Testis (tissue), 3 donors: ENCODE measurements around the gene LMO4. TPM values are rescaled to one million over a fixed set of nuclear protein-coding genes. Genes with fewer than 3 reads are reported as not detected.

Source experiments
- DNase-seq: peaks from one replicate; pipeline ENCODE4 v3.0.0-alpha.2; 2019
- H3K27ac ChIP-seq, 2 donors: fragments of 200-600 bp; sonication (generic); one replicate each; pipeline ENCODE4 v1.5.1; 2019
- H3K27me3 ChIP-seq: fragments of 200-600 bp; sonication (generic); one replicate; pipeline ENCODE4 v1.5.1; 2019
- H3K36me3 ChIP-seq: fragments of 200-600 bp; sonication (generic); one replicate; pipeline ENCODE4 v1.5.1; 2017; ENCODE audit warnings: low read depth; ENCODE audit errors: missing control alignments
- H3K4me1 ChIP-seq: fragments of 200-600 bp; sonication (generic); one replicate; pipeline ENCODE4 v1.5.1; 2019
- H3K4me3 ChIP-seq, 2 donors: fragments of 200-600 bp; sonication (generic); one replicate each; pipeline ENCODE4 v1.5.1; 2017 to 2019
- H3K9me3 ChIP-seq: fragments of 200-600 bp; sonication (generic); one replicate; pipeline ENCODE4 v1.5.1; 2017
- CTCF ChIP-seq, 3 experiments: fragments of 450-650 bp in 2 of 3; fragments of 200-600 bp in 1 of 3; sonication (generic) in 1 of 3; IDR thresholded peaks; one replicate each; pipeline ENCODE4 v1.5.1; 2016 to 2019; ENCODE audit warnings: antibody characterized with exemption in 3 of 3, mild to moderate bottlenecking in 2 of 3, moderate library complexity in 1 of 3
- POLR2A ChIP-seq: fragments of 450-650 bp; IDR thresholded peaks from one replicate; pipeline ENCODE4 v1.6.1; 2017; ENCODE audit warnings: antibody characterized with exemption, mild to moderate bottlenecking, moderate library complexity
- WGBS, 2 donors: methylation state at CpG; one replicate each; pipeline ENCODE4 v1.1.5; 2018; 5-methylcytosine and 5-hydroxymethylcytosine counted together
- intact Hi-C: fragments of 100-400 bp; cut with DNase I; formaldehyde crosslinking; loops from one replicate; pipeline ENCODE4 v1.15.1; 2023; ENCODE audit warnings: low total_unique reads
- polyA plus RNA-seq: library from polyadenylated mRNA; stranded (reverse); fragments of 350-450 nt; fragmentation: Illumina TruSeq; extraction: RNeasy Lipid Tissue Mini Kit (QIAGEN cat#74804); gene quantifications from one replicate; pipeline ENCODE4 v1.2.3, GENCODE V29; 2014; ENCODE audit warnings: low read depth, low replicate concordance; ENCODE audit not compliant: insufficient read depth
- total RNA-seq, 2 donors: library from RNA; depleted of rRNA; stranded (reverse); fragments of >200 nt; gene quantifications; one replicate each; pipeline ENCODE4 v1.2.3, GENCODE V29; 2016

LMO4 gene
- total and polyA plus RNA-seq, 3 donors from 2014 or later: 38.3 to 76.6 (median 65.6) TPM

DNA sequence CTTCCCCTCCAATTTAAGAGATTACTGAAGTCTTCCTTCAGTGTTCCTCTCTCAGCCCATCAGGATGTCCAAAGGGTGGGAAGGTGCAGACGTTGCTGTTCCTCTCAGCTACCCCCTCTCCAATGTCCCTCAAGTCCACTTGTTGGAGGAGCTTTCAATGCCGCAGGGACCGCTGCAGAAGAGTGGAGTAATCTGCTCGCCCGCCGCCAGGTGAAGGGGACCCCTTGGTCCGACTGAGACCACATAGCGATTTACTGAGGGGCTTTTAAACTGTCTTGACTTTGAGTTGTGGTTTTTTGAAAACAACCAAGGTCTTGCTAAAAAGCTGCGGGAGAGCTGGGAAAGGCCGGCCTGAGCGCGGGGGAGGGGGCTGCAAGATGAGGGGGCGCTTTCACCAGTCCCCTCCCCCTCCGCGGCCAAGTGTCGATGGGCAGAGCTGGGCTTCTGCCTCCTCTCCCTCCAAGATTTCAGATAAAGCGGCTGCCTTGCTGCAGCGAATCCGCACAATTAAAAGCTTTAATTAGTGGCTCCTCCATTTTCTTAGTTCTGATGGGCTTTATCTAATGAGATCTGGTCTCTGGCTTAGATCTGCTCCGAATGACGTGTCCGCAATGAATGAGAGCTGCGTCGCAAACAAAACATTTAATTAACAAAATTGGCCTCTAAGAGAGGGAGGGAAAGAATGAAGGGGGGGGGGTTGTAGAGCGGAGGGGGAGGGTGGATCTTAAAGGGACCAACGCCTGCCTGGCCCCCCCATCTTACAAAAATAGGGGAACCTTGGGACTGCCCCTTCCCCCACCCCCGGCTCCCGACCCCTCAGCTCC, 5.9 kb downstream of the LMO4 start:
- intact Hi-C loops: no loop called here
- no peak for TF ChIP-seq CTCF (IDR thresholded peaks at IDR 0.05)
- TF ChIP-seq POLR2A: no peak
- Histone ChIP-seq H3K36me3 (no peaks in the 10 kb centered on the region), H3K27ac (peak overlapping the region; percentile 69 to 83), H3K9me3 (no peaks in the 10 kb centered on the region), H3K4me3 (peak overlapping the region; percentile 69 to 78), H3K4me1 (peaks cover 17% of the 10 kb centered on the region), H3K27me3 (no peaks in the 10 kb centered on the region)
- DNase-seq: peak; percentile 43
- 5 to 7% methylated on average over 28 of the region's 28 CpGs for WGBS, 2 donors

- Histone ChIP-seq H3K4me1 (peaks cover 17% of the 10 kb centered on the region), H3K27me3 (no peaks in the 10 kb centered on the region), H3K36me3 (no peaks in the 10 kb centered on the region), H3K9me3 (no peaks in the 10 kb centered on the region), H3K4me3 (peak overlapping the region; percentile 69 to 78), H3K27ac (peak overlapping the region; percentile 69 to 83)
- 0 to 1% methylated on average over 11 to 53 of the region's 60 CpGs for WGBS, 2 donors
- TF ChIP-seq CTCF (IDR thresholded peaks at IDR 0.05) (peak; percentile 17 to 42 (median 25)), POLR2A (no peak)
- intact Hi-C loops: no loop called here
- peak; percentile 64 for DNase-seq
Measured at GRCh38 chr1:87335175-87335884, 6.7 kb downstream of the LMO4 start.

GRCh38 chr1:87336623-87337067, 8.0 kb downstream of the LMO4 start:
- Histone ChIP-seq H3K4me3 (no peak overlapping the region), H3K36me3 (no peaks in the 10 kb centered on the region), H3K4me1 (peaks cover 17% of the 10 kb centered on the region), H3K27ac (no peak overlapping the region), H3K27me3 (no peaks in the 10 kb centered on the region), H3K9me3 (no peaks in the 10 kb centered on the region)
- TF ChIP-seq CTCF (IDR thresholded peaks at IDR 0.05): no peak
- TF ChIP-seq POLR2A: no peak
- WGBS, 2 donors: 43 to 50% methylated on average over 10 of the region's 10 CpGs
- DNase-seq: no peak
- intact Hi-C loops: no loop called here

- no peak for TF ChIP-seq CTCF (IDR thresholded peaks at IDR 0.05)
- TF ChIP-seq POLR2A: no peak
- no peak overlapping the region for H3K27ac ChIP-seq
- DNase-seq: no peak
- no peak overlapping the region for H3K4me3 ChIP-seq
- H3K9me3 ChIP-seq: no peaks in the 10 kb centered on the region
- no peaks in the 10 kb centered on the region for H3K36me3 ChIP-seq
- WGBS, 2 donors: 74 to 81% methylated on average over 4 to 5 of the region's 5 CpGs
- H3K4me1 ChIP-seq: peaks cover 17% of the 10 kb centered on the region
- intact Hi-C loops: no loop called here
- H3K27me3 ChIP-seq: no peaks in the 10 kb centered on the region
Measured at GRCh38 chr1:87337606-87338005, 8.9 kb downstream of the LMO4 start.
